ENCODE data around the gene TMEM72. TPM values are rescaled to one million over a fixed set of nuclear protein-coding genes. Genes with fewer than 3 reads are reported as not detected.

The TMEM72 gene
- total RNA-seq, 1 experiment from 2014 or later, result not detected

GRCh38 chr10:44976352-44977198, 65.4 kb downstream of the TMEM72 start:
- no peak for DNase-seq (ENCODE audit: extremely low read depth, low read depth)

GRCh38 chr10:44977287-44978212, 66.4 kb downstream of the TMEM72 start:
- no peak for DNase-seq (ENCODE audit: extremely low read depth, low read depth)

GRCh38 chr10:44978213-44978569, 67.1 kb downstream of the TMEM72 start:
- DNase-seq (ENCODE audit: extremely low read depth, low read depth), result no peak

GRCh38 chr10:44978570-44979280, 67.6 kb downstream of the TMEM72 start, which contains the start of gene DEPP1:
TSS of gene DEPP1 (minus strand) at chr10:44978809. CDS start at chr10:44978030, 779 bp downstream.
- DNase-seq (ENCODE audit: extremely low read depth, low read depth), result peak; percentile 85

- DNase-seq (ENCODE audit: extremely low read depth, low read depth), result no peak
Observed at GRCh38 chr10:44979281-44980191, 68.4 kb downstream of the TMEM72 start.

- DNase-seq (ENCODE audit: extremely low read depth, low read depth), result no peak
Observed at GRCh38 chr10:44980309-44981171, 69.4 kb downstream of the TMEM72 start.

GRCh38 chr10:44981172-44982113, 70.3 kb downstream of the TMEM72 start:
- peak; percentile 73 for DNase-seq (ENCODE audit: extremely low read depth, low read depth)

- no peak for DNase-seq (ENCODE audit: extremely low read depth, low read depth)
Observed at GRCh38 chr10:44982114-44982460, 71.0 kb downstream of the TMEM72 start.

GRCh38 chr10:44982496-44982895, 71.4 kb downstream of the TMEM72 start:
- no peak for DNase-seq (ENCODE audit: extremely low read depth, low read depth)

- DNase-seq (ENCODE audit: extremely low read depth, low read depth), result no peak
Observed at GRCh38 chr10:44983066-44983894, 72.1 kb downstream of the TMEM72 start.

- DNase-seq (ENCODE audit: extremely low read depth, low read depth), result no peak
Observed at GRCh38 chr10:44983895-44984278, 72.8 kb downstream of the TMEM72 start.

- no peak for DNase-seq (ENCODE audit: extremely low read depth, low read depth)
Observed at GRCh38 chr10:44984671-44985101, 73.5 kb downstream of the TMEM72 start.

GRCh38 chr10:44985175-44985681, 74.1 kb downstream of the TMEM72 start:
- no peak for DNase-seq (ENCODE audit: extremely low read depth, low read depth)

GRCh38 chr10:44986179-44986578, 75.0 kb downstream of the TMEM72 start:
- no peak for DNase-seq (ENCODE audit: extremely low read depth, low read depth)
